HUDEP-2 (cell line): ENCODE measurements around the gene DNLZ.

Experiments
- DNase-seq, 76 experiments: peaks; one replicate each; lab custom pipeline; 2025; ENCODE audit not compliant: unreplicated experiment in 76 of 76; lab: John Stamatoyannopoulos, UW

The DNLZ gene

GRCh38 chr9:136378170-136379002 is 14.8 kb upstream of the DNLZ start:
- DNase-seq, result no peak

DNA sequence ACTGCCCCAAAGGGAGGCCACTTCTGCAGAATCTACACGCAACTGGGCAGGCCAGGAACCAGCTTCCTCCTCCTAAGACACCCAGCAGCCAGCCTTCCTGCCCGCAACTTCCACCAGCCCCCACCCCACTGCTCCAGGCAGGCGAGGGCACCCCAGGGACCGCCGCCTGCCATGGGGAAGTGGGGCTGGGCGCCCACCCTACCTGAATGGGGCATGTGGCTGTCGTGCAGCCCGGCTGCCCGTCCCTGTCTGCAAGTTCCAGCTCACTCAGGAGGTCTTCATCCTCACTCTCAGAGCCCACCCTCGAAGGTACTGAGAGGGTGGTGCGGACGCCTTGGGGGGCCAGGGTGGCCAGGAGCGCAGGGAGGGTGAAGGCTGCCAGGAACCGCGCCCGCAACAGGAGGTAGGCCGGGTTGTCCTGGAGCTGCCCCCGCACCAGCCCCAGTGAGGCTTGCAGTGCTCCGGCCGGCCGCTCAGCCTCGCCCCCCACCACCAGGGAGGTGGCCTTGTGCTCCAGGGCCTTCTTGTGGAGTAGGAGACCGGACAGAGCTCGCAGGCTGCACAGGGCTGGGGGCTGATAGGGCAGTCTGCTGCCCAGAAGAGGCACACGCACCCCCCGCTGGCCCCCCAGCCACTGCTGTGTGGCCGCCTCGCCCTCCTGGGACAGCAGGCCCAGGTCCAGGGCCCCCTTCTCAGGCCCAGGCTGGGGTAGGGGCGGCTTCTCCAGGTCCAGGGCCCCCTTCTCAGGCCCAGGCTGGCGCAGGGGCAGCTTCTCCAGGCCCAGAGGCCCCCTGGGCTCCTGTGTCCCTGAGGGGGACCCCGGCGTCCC is 14.0 kb upstream of the DNLZ start:
- no peak for DNase-seq

- no peak for DNase-seq
Observed at GRCh38 chr9:136376457-136376856, 12.9 kb upstream of the DNLZ start.

- DNase-seq, result no peak
Observed at GRCh38 chr9:136375096-136375495, 11.6 kb upstream of the DNLZ start.

DNA sequence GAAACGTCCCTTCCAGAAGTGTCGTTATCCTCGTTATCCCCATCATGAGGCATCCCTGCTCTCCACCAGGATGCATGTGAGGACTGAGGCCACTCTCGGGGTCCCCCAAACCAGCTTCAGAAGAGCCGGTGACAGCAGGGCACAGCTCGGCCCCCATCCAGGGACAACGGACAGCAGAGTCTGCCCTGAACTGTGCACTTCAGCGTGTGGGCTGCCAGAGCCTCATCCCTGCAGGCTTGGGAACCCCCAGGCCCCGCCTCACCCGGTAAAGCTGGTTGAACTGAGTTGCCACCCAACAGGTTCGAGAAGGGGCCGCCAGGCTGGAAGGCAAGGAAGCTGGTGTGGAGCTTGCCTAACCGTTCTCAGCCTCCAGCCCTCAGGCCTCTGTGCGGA is 10.6 kb upstream of the DNLZ start:
- DNase-seq, result no peak

GRCh38 chr9:136373300-136374182 is 10.0 kb upstream of the DNLZ start, which contains the start of gene CARD9:
Gene CARD9 (minus strand): TSS chr9:136373669. CDS start chr9:136372078, 1,591 bp downstream.
- no peak for DNase-seq

DNA sequence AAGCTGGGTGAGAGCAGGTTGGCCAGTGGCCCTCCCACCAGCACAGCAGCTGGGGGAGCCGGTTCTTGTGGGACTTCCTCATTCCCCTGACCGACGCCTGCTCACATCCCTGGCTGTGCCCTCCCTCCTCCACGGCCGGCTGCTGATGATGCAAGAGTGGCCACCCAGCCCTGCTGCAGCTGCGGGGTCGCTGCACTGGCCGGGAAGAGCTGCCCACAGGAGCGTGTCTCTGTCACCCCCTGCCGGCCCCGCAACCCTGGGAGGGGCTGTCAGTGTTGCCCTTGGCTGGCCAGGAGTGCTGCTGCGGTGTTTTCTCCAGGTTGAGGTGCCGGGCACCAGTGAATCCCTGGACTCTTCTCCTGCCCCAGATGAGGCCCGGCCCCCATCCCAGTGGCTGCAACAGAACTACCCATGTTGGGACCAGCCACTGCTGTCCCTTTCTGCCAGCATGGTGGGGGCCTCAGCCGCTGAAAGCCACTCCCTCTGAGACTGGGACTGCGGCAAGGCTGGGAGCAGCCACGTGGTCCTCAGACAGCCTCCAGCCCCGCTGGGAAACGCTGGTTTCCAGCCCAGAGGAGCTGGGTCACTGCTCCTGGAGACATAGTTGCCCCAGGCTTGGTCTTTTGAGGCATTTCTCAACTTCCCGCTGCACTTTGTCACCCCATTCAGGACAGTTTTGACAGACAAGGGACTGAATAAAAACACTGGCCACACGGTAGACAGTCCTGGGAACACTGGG is 9.2 kb upstream of the DNLZ start:
- DNase-seq, result peak in 9 of 76 experiments; percentile 5 to 41 (median 11)

GRCh38 chr9:136372006-136372405 is 8.5 kb upstream of the DNLZ start:
- no peak for DNase-seq

DNA sequence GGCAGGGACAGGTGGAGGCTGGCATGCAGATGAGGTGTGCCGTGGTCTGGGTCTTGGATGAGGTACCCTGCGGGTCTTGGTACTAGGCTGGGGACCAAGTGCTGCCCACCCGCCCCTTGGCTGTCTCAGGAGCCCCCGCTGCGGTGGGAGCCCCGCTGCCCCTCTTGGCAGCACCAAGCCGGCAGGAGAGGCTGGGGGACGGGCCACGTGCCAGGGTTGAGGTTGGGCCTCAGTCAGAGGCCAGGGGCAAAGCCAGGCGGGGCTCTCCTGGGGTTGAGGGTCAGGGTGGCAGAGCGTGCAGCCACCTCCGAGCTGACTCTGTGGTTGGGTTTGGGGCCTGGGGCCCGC is 8.0 kb upstream of the DNLZ start:
- no peak for DNase-seq

DNA sequence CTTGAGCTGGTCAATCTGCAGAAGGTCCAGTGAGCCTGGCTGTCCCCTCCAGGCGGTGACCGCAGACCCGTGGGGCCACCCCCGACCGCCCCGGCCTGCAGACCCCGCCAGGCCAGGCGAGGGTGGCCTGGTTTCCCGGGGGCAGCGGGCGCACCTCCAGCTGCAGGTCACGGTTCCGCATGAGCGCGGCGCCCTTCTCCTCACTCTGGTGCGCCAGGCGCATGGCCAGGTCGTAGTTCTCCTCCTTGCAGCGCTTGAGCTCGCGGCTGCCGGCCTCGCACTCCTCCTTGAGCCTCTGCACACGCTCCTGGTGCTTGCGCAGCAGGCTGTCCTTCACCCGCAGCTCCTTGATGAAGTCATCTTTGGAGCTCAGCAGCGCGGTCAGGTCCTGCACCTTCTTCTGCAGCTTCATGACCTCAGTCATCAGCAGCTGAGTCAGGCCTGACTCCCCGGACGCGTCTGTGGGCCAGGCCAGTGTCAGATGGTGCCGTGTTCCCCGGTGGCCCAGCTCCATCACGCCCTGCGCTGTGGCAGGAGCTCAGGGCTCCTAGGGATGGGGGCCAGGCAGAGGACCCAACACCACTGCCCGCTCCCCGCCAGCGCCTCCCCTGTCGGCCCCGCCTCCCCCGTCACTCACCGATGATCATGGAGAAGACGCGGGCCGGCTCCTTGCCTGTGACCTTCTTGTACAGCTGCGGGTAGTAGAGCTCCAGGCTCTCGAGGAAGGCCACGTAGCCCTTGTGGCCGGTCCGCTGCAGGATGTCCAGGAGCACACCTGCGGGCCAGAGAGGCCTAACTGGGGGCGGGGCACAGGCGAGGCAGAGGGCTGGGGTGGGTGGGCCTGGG is 7.4 kb upstream of the DNLZ start:
- DNase-seq, result no peak

GRCh38 chr9:136370037-136370436 is 6.5 kb upstream of the DNLZ start:
- no peak for DNase-seq

- DNase-seq, result no peak
Observed at GRCh38 chr9:136368190-136368589, 4.6 kb upstream of the DNLZ start.

- DNase-seq, result no peak
Observed at GRCh38 chr9:136367296-136368145, 4.0 kb upstream of the DNLZ start.

GRCh38 chr9:136366826-136367225 is 3.3 kb upstream of the DNLZ start:
- DNase-seq, result no peak

- DNase-seq, result no peak
Observed at GRCh38 chr9:136365775-136366222, 2.3 kb upstream of the DNLZ start.

DNA sequence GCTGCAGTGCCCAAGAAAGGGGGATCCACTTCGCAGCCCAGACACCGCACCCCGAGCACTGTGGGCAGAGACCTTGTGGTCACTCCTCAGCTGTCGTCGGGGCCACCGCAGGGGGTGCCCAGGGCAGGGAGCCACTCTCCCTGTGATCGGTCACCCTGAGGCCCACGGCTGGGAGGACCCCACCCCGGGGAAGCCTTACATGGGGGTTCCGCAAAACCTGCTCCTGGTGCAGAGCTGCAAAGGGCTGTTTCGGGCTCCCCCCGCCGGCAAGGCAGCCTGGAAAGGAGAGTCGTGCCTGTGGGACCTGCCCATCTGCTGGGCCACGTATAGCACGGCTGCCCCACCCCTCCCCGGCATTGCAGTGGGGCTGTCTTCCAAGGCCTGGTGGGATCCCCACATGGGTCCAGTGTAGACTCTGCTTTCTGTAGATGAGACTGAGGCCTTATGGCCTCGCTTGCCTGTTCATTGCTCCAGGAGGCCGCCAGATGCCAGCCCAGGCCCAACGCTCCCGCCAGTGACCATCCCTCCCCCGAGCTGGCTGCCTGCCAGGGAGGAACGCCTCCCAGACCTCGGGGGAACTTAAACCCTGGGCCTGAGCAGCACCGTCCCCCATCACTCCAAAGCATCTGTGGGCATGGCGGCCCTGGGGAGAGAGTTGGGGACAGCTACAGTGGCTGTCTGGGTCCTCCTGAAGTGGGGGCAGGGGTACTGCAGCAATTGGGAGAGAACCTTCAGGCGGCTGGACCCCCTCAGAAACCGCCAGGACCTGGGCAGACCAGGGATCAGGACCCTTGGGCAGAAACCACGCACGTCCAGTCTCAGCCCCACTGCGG is 1.6 kb upstream of the DNLZ start:
- DNase-seq, result peak in 23 of 76 experiments; percentile 5 to 63 (median 27)

DNA sequence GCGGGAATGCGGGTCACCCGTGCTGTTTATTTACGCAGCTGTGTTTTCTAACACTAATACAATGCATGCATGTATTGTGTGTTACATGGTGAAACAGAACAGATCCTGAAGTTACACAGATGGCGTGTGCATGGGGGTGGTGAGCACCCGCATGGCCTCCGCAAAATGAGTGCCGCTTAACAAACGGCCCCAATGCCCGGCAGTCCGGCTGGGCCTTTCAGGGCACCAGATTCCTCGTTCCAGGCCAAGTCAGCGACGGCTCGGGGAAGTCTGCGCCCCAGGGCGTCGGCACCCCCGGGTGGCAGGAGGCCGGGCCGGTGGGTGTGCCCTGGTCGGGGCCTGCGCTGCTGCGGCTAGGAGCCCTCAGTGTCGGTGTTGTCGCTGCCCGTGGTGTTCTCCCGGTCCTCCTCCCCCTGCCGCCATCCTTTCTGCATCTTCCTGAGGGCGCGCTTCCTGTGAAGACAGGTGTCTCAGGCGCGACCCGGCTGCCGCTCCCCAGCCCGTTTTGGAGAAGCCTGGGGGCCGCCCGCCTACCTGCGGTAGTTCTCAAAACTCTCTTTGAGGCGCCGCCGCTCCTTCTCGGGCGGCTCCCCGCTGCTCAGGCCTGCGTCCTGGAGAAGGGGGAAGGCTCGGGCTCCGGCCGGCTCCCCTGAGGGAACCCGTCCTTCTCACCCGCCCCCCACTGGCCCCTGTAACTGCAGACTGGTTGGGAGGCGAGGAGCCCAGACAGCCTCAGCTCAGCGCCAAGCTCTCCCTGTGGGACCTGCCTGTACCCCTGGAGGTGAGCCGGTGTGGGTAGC is 605 bp upstream of the DNLZ start:
- peak in 17 of 76 experiments; percentile 6 to 80 (median 34) for DNase-seq
